B cell (primary cell): ENCODE measurements around the gene IFIT2. TPM values are rescaled to one million over a fixed set of nuclear protein-coding genes. Genes with fewer than 3 reads are reported as not detected.

Experiments used
- ATAC-seq: fragments of 200-7000 bp; cut with Tn5 transposase; one replicate; pipeline ENCODE4 v1.10.0; 2021; ENCODE audit warnings: low read depth, mild to moderate bottlenecking, moderate number of reproducible peaks, moderate library complexity
- CTCF ChIA-PET: fragments of 350-600 bp; sonication (Branson Sonifier 250); formaldehyde crosslinking; loops from one replicate; lab custom pipeline; 2021; ENCODE audit warnings: antibody characterized with exemption, inconsistent platforms; lab: Charles Lee
- POLR2A ChIA-PET: fragments of 350-600 bp; sonication (Branson Sonifier 250); formaldehyde crosslinking; loops from one replicate; lab custom pipeline; 2021; ENCODE audit warnings: antibody characterized with exemption; lab: Charles Lee
- DNase-seq: peaks from one replicate; pipeline ENCODE4 v3.0.0; 2013
- H2AFZ ChIP-seq: 2 replicates; pipeline ENCODE4 v1.6.1; 2012; ENCODE audit warnings: mild to moderate bottlenecking, low read depth, low read length; ENCODE audit not compliant: insufficient read depth, poor library complexity, severe bottlenecking
- H3K27ac ChIP-seq, 2 donors: 1 replicate in 1 of 2; 2 replicates in 1 of 2; pipeline ENCODE4 v1.5.1; 2012 to 2013; ENCODE audit warnings: low read length in 2 of 2, mild to moderate bottlenecking in 2 of 2, moderate library complexity in 1 of 2
- H3K27me3 ChIP-seq, 4 experiments: fragments of 200-600 bp in 1 of 4; sonication (generic) in 1 of 4; replicated peaks in 1 of 4; 1 replicate in 2 of 4; 2 replicates in 2 of 4; pipeline versions ENCODE4 v1.6.1 to v1.7.0; 2013 to 2016; ENCODE audit warnings: low read length in 3 of 4, mild to moderate bottlenecking in 2 of 4, mixed read lengths in 1 of 4, moderate library complexity in 1 of 4; ENCODE audit not compliant: insufficient read depth in 4 of 4, control insufficient read depth in 3 of 4; ENCODE audit errors: control extremely low read depth in 1 of 4
- H3K36me3 ChIP-seq, 2 experiments: replicated peaks in 1 of 2; 1 replicate in 1 of 2; 2 replicates in 1 of 2; pipeline versions ENCODE4 v1.6.1 to v1.7.1; 2013; ENCODE audit warnings: low read length in 1 of 2; ENCODE audit not compliant: insufficient read depth in 2 of 2, control insufficient read depth in 1 of 2; ENCODE audit errors: control extremely low read depth in 1 of 2, extremely low read depth in 1 of 2
- H3K4me1 ChIP-seq, 2 donors: fragments of 200-600 bp in 1 of 2; sonication (generic) in 1 of 2; 1 replicate in 1 of 2; 2 replicates in 1 of 2; pipeline versions ENCODE4 v1.5.1 to v1.6.1; 2013 to 2017; ENCODE audit warnings: low read length in 2 of 2; ENCODE audit not compliant: control insufficient read depth in 2 of 2, insufficient read depth in 2 of 2
- H3K4me2 ChIP-seq: replicated peaks from 2 replicates; pipeline ENCODE3; 2012; ENCODE audit warnings: mild to moderate bottlenecking, low read depth, low read length; ENCODE audit not compliant: poor library complexity, severe bottlenecking
- H3K4me3 ChIP-seq, 5 experiments: fragments of 200-600 bp in 1 of 5; sonication (generic) in 1 of 5; 1 replicate in 3 of 5; 2 replicates in 2 of 5; pipeline versions ENCODE4 v1.5.1 to v1.7.0; 2011 to 2016; ENCODE audit warnings: low read length in 4 of 5, mild to moderate bottlenecking in 4 of 5, low read depth in 2 of 5, control low read depth in 1 of 5, moderate library complexity in 1 of 5; ENCODE audit not compliant: insufficient read depth in 1 of 5; ENCODE audit errors: control extremely low read depth in 1 of 5, extremely low read depth in 1 of 5
- H3K79me2 ChIP-seq: fragments of 200-600 bp; sonication (generic); one replicate; pipeline ENCODE4 v1.6.0; 2016; ENCODE audit warnings: low read length; ENCODE audit not compliant: control insufficient read depth, insufficient read depth
- H3K9ac ChIP-seq: fragments of 200-600 bp; sonication (generic); 2 replicates; pipeline ENCODE4 v1.6.1; 2017; ENCODE audit warnings: mild to moderate bottlenecking, low read length, moderate library complexity
- H3K9me3 ChIP-seq, 3 donors: one replicate each; pipeline versions ENCODE4 v1.6.1 to v1.7.1; 2013; ENCODE audit warnings: low read length in 2 of 3; ENCODE audit not compliant: control insufficient read depth in 2 of 3, insufficient read depth in 1 of 3; ENCODE audit errors: control extremely low read depth in 1 of 3
- H4K20me1 ChIP-seq: 2 replicates; pipeline ENCODE4 v1.6.0; 2012; ENCODE audit warnings: mild to moderate bottlenecking, low read length; ENCODE audit not compliant: insufficient read depth, control insufficient read depth, poor library complexity, severe bottlenecking
- H3K27ac Mint-ChIP-seq: one replicate; pipeline ENCODE4 v1.8.0; 2021; ENCODE audit warnings: mixed read lengths
- H3K27me3 Mint-ChIP-seq: one replicate; pipeline ENCODE4 v1.8.0; 2021; ENCODE audit warnings: mixed read lengths
- H3K4me1 Mint-ChIP-seq: one replicate; pipeline ENCODE4 v1.8.0; 2021; ENCODE audit warnings: mixed read lengths
- H3K4me3 Mint-ChIP-seq: one replicate; pipeline ENCODE4 v1.8.0; 2021; ENCODE audit warnings: mixed read lengths
- H3K9me3 Mint-ChIP-seq: one replicate; pipeline ENCODE4 v1.8.0; 2022; ENCODE audit warnings: mixed read lengths; ENCODE audit not compliant: insufficient read depth
- EZH2 ChIP-seq: IDR thresholded peaks from 2 replicates; pipeline ENCODE4 v1.6.1; 2012; ENCODE audit warnings: borderline replicate concordance, low read depth, mild to moderate bottlenecking, moderate library complexity, low read length; ENCODE audit not compliant: insufficient read depth, poor library complexity, severe bottlenecking
- WGBS: methylation state at CpG from one replicate; pipeline ENCODE4 v1.1.5; 2013; ENCODE audit warnings: missing lambda C conversion rate; ENCODE audit not compliant: insufficient coverage; 5-methylcytosine and 5-hydroxymethylcytosine counted together
- intact Hi-C: fragments of 100-400 bp; cut with micrococcal nuclease; formaldehyde crosslinking; loops from one replicate; pipeline ENCODE4 v1.10.0; 2022
- polyA plus RNA-seq: library from polyadenylated mRNA; depleted of rRNA; stranded (reverse); fragments of >200 nt; gene quantifications from 2 replicates; pipeline ENCODE4 v1.2.3, GENCODE V29; 2012
- total RNA-seq, 2 donors: library from RNA; stranded (reverse); fragments of 120-200 nt in 1 of 2; gene quantifications; 1 replicate in 1 of 2; 2 replicates in 1 of 2; pipeline versions ENCODE4 v1.2.3 to v1.2.4, GENCODE V29; 2013 to 2022
- TF ChIP-seq, protein P1 (sequence below): fragments of 200-600 bp; IDR thresholded peaks from one replicate; pipeline ENCODE4 v1.8.0; 2022; ENCODE audit warnings: antibody characterized with exemption, mild to moderate bottlenecking

The IFIT2 gene
- total and polyA plus RNA-seq, 2 donors (not counting 1 experiment from before 2014, with no cell fraction given), result 3.6 to 12.4 TPM

GRCh38 chr10:89278900-89279392 is 22.9 kb upstream of the IFIT2 start:
- Mint-ChIP-seq H3K4me3 (no peak overlapping the region), H3K9me3 (no peaks in the 10 kb centered on the region), H3K27ac (no peak overlapping the region), H3K4me1 (peaks cover 2% of the 10 kb centered on the region), H3K27me3 (no peaks in the 10 kb centered on the region)
- ATAC-seq (no peak), DNase-seq (no peak)
- H3K27ac ChIP-seq, result no peak overlapping the region
- H3K27me3 ChIP-seq, result no peaks in the 10 kb centered on the region
- H2AFZ ChIP-seq, result no peak overlapping the region
- H3K36me3 ChIP-seq, result no peaks in the 10 kb centered on the region
- H3K4me1 ChIP-seq, result no peaks in the 10 kb centered on the region
- H3K4me3 ChIP-seq, result no peak overlapping the region
- no peaks in the 10 kb centered on the region for H4K20me1 ChIP-seq
- POLR2A ChIA-PET, result no interaction called here
- no peaks in the 10 kb centered on the region for H3K9me3 ChIP-seq
- intact Hi-C loops, result no loop called here
- H3K4me2 ChIP-seq, result no peak overlapping the region
- TF ChIP-seq, protein P1, sequence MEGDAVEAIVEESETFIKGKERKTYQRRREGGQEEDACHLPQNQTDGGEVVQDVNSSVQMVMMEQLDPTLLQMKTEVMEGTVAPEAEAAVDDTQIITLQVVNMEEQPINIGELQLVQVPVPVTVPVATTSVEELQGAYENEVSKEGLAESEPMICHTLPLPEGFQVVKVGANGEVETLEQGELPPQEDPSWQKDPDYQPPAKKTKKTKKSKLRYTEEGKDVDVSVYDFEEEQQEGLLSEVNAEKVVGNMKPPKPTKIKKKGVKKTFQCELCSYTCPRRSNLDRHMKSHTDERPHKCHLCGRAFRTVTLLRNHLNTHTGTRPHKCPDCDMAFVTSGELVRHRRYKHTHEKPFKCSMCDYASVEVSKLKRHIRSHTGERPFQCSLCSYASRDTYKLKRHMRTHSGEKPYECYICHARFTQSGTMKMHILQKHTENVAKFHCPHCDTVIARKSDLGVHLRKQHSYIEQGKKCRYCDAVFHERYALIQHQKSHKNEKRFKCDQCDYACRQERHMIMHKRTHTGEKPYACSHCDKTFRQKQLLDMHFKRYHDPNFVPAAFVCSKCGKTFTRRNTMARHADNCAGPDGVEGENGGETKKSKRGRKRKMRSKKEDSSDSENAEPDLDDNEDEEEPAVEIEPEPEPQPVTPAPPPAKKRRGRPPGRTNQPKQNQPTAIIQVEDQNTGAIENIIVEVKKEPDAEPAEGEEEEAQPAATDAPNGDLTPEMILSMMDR, result no peak
- no peak for TF ChIP-seq EZH2
- H3K9ac ChIP-seq, result no peak overlapping the region
- CTCF ChIA-PET, result interaction anchor here (1.2 kb wide), 2 partner anchors 23 to 77 kb away, joined by 3 read pairs; partner anchors contain the start of gene IFIT2
- H3K79me2 ChIP-seq, result no peaks in the 10 kb centered on the region

GRCh38 chr10:89279421-89279869 is 22.4 kb upstream of the IFIT2 start:
- CTCF ChIA-PET, result interaction anchor here (1.2 kb wide), 1 partner anchor 76 kb away, joined by 3 read pairs; no protein-coding TSS in a partner anchor
- TF ChIP-seq EZH2, result no peak
- TF ChIP-seq, protein P1, result no peak
- no CpG with 5 or more reads among the region's 1 CpG for WGBS
- H3K9me3 Mint-ChIP-seq, result no peaks in the 10 kb centered on the region
- no peak overlapping the region for H3K4me3 Mint-ChIP-seq
- no peak overlapping the region for H3K27ac Mint-ChIP-seq
- Histone ChIP-seq H3K79me2 (no peaks in the 10 kb centered on the region), H3K4me3 (no peak overlapping the region), H2AFZ (no peak overlapping the region), H3K4me2 (no peak overlapping the region), H3K36me3 (no peaks in the 10 kb centered on the region), H3K27me3 (no peaks in the 10 kb centered on the region), H3K27ac (no peak overlapping the region), H3K9ac (no peak overlapping the region), H3K4me1 (no peaks in the 10 kb centered on the region), H3K9me3 (no peaks in the 10 kb centered on the region), H4K20me1 (no peaks in the 10 kb centered on the region)
- intact Hi-C loops, result no loop called here
- POLR2A ChIA-PET, result no interaction called here
- no peaks in the 10 kb centered on the region for H3K27me3 Mint-ChIP-seq
- no peak for DNase-seq
- H3K4me1 Mint-ChIP-seq, result peaks cover 2% of the 10 kb centered on the region
- no peak for ATAC-seq
